Bone marrow (tissue), 2 donors: Measurements from ENCODE around the gene FEV.
A peak's percentile ranks its signal among the peaks of the same experiment; 100 is the strongest.

Experiments
- DNase-seq, 2 donors: peaks; one replicate each; lab custom pipeline; 2025; lab: John Stamatoyannopoulos, UW

Gene FEV

GRCh38 chr2:219017201-219017931, 32.4 kb upstream of the FEV start:
- no peak for DNase-seq

- no peak for DNase-seq
Observed at GRCh38 chr2:219016721-219017120, 31.7 kb upstream of the FEV start.

GRCh38 chr2:219010873-219011272, 25.9 kb upstream of the FEV start:
- no peak for DNase-seq

GRCh38 chr2:219010162-219010756, 25.3 kb upstream of the FEV start:
- DNase-seq, result no peak

GRCh38 chr2:219009294-219009693, 24.3 kb upstream of the FEV start:
- DNase-seq, result no peak

- DNase-seq, result no peak
Observed at GRCh38 chr2:219003979-219004378, 19.0 kb upstream of the FEV start.

GRCh38 chr2:219003267-219003634, 18.3 kb upstream of the FEV start:
- no peak for DNase-seq

GRCh38 chr2:219002395-219003266, 17.6 kb upstream of the FEV start:
- DNase-seq, result no peak

- DNase-seq, result no peak
Observed at GRCh38 chr2:219001577-219002394, 16.8 kb upstream of the FEV start.

- DNase-seq, result no peak
Observed at GRCh38 chr2:219001100-219001576, 16.2 kb upstream of the FEV start.

- no peak for DNase-seq
Observed at GRCh38 chr2:219000569-219000960, 15.6 kb upstream of the FEV start.

- no peak for DNase-seq
Observed at GRCh38 chr2:218999881-219000568, 15.0 kb upstream of the FEV start.

- DNase-seq, result no peak
Observed at GRCh38 chr2:218999021-218999880, 14.3 kb upstream of the FEV start.

GRCh38 chr2:218998414-218999002, 13.5 kb upstream of the FEV start:
- no peak for DNase-seq

GRCh38 chr2:218997731-218998130, 12.7 kb upstream of the FEV start:
- DNase-seq, result no peak

GRCh38 chr2:218996937-218997336, 12.0 kb upstream of the FEV start:
- no peak for DNase-seq

GRCh38 chr2:218995972-218996711, 11.2 kb upstream of the FEV start:
- peak; percentile 5 to 59 for DNase-seq

GRCh38 chr2:218995561-218995960, 10.6 kb upstream of the FEV start:
- no peak for DNase-seq
